Fibroblast of villous mesenchyme (primary cell): Measurements from ENCODE around the gene SMYD1. TPM values are rescaled to one million over a fixed set of nuclear protein-coding genes. Genes with fewer than 3 reads are reported as not detected.

Experiments used
- DNase-seq: peaks from one replicate; pipeline ENCODE4 v3.0.0-alpha.2; 2010; ENCODE audit warnings: low read depth
- H3K4me3 ChIP-seq: 2 replicates; pipeline ENCODE4 v1.5.1; 2011; ENCODE audit warnings: low read depth, mild to moderate bottlenecking, low read length
- total RNA-seq: library from RNA; depleted of rRNA; stranded (reverse); fragments of >200 nt; gene quantifications from 2 replicates; pipeline ENCODE4 v1.2.3, GENCODE V29; 2012
- TF ChIP-seq, protein P1 (sequence below): IDR thresholded peaks from 2 replicates; pipeline ENCODE4 v1.5.1; 2012; ENCODE audit warnings: low read depth, mild to moderate bottlenecking, low read length; ENCODE audit not compliant: insufficient read depth

Gene SMYD1
- total RNA-seq, 1 donor: not detected

DNA sequence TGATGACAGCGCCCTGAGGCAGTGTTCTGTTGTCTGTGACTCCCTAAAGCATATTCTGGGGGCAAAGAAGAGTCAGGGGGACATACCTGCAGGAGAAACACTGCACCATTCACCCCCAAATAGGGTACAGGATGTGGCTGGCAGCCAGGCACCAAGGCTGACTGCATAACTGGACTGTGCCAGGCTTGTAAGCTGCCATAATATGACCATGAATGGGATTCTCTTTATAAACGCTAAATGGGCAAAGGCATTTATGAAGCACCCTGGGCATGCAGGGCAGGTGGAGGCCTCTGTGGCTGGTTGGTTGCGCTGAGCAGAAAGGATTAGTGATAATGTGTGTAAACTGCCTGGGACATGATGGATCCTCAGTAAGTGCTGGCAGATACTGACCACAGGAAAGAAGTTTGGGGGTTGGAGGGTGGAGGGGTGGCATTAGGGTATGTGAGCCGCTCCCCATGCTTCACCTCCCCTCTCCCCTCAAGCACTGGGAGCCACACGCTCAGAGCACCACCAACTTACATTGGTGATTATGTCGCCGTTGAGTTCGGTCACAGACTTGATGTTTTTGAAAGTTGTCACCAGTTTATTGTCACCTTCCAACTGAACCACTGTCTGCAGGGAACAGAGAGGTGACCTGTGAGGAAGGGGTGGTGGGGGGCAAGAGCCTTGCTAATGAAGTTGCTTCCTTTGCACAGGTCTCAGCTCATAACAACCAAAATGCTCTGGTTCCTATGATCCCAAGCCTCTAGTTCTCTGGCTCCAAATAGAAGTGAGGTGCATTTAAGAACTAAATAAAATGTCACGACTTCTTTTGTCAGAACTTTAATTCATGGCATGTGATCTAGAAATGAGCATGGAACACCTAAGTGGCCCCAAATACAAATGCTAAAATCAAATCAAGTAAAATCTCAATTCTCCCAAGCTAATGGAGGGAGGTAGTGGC is 56.6 kb downstream of the SMYD1 start:
- no peak overlapping the region for H3K4me3 ChIP-seq
- DNase-seq: no peak
- TF ChIP-seq, protein P1, sequence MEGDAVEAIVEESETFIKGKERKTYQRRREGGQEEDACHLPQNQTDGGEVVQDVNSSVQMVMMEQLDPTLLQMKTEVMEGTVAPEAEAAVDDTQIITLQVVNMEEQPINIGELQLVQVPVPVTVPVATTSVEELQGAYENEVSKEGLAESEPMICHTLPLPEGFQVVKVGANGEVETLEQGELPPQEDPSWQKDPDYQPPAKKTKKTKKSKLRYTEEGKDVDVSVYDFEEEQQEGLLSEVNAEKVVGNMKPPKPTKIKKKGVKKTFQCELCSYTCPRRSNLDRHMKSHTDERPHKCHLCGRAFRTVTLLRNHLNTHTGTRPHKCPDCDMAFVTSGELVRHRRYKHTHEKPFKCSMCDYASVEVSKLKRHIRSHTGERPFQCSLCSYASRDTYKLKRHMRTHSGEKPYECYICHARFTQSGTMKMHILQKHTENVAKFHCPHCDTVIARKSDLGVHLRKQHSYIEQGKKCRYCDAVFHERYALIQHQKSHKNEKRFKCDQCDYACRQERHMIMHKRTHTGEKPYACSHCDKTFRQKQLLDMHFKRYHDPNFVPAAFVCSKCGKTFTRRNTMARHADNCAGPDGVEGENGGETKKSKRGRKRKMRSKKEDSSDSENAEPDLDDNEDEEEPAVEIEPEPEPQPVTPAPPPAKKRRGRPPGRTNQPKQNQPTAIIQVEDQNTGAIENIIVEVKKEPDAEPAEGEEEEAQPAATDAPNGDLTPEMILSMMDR: no peak

DNA sequence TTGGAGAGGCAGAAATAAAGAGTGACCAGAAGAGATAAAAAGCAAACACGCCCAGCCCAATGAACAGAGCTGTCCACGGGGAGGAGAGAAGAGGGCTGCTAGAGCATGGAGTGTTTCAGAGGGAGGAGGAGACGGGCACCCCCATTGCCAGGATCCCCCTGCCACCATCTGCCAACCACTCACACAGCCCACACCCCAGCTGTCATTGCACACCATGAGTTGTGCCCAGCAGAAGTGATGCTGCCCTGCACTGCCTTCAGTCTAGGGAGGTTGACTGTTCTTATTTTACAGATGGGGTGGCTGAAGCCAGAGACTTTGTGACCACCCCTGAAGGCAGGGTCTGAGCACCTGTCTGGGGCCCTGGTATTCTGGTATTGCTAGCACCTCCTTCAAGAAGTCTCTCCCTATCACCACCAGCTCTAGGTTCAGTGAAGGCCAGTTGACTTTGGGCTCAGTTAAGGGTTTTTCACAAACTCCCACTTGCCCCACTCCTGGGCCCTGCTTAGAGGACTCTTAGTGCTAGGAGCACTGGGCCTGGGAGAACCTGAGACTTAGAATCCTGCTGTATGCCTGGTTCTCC is 57.8 kb downstream of the SMYD1 start:
- no peak overlapping the region for H3K4me3 ChIP-seq
- no peak for DNase-seq
- TF ChIP-seq, protein P1: no peak

DNA sequence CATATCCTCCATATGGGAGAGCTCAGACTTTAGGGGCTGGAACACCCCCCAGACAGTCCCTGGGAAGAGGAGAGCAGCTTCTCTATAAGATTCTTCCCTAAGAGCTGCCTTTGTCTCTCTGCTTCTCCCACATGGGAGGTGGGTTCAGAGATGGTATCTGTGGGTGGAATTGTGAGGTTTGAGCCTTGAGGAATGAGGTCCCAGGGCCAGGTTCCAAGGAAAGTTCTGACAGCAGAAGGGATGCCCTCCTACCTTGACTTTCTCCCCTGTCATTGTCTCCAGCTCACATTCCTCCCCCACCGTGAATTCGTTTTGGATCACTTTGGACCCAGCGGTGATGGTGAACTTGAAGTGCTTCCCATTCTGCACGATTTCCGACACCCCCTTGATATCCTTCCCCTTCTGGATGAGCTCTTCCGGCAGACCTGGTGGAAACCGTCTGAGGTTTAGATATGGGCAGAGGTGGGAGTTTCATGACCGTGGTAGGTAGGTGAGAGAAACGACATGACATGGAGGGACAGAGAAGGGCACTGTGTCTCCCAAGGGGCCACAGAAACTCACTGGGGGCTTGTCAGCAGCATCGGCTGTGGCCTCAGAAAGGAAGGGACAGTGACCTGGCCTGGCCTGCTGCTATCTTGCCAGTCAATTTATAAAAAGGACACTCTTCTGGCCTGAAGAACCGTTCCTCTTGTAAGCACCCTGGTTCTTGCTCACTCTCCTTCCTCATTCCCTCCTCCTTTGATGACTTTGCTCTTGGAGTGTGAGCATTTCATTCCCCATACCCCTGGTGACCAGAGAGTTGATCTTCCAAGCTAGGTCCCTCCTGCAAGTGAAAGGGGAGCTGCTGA is 58.5 kb downstream of the SMYD1 start:
- TF ChIP-seq, protein P1: no peak
- no peak overlapping the region for H3K4me3 ChIP-seq
- no peak for DNase-seq

DNA sequence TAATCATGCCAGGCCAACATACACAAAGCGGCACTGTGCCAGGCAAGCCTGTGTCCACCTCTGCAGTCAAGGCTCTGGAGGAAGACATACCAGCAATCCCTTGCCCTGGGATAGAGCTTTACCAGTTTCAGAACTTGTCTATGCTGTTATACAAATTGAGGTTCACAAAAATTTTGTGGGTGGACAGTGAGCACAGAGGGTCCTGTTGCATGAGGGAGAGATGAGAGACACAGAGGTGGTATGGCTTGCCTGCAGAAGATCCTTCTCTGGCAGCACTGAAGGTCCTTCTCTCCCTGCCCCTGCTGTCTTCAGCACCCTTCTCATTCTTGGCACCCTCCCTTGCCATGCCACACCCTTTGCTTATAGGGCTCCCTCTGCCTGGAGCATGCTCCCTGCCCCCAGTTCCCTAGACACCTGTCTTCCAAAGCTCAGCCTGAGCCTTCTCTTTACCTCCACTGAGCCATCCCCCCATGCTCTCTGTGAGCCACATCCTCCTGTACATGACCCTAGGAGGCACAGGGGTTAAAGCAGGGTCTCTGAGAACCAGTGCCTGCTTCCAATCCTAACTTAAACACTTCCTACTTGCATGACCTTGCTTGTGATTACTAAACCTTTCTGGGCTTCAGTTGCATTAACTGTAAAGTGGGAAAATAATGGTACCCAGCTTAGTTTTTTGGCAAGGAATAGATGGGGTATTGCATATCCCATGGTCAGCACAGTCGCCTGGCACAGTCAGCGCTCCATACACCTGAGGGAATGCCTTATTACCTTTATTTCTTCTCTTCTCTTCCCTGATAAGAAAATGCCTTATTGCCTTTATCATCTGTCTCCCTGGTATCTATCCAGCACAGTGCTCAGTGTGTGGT is 59.4 kb downstream of the SMYD1 start:
- DNase-seq: no peak
- no peak overlapping the region for H3K4me3 ChIP-seq
- TF ChIP-seq, protein P1: no peak

DNA sequence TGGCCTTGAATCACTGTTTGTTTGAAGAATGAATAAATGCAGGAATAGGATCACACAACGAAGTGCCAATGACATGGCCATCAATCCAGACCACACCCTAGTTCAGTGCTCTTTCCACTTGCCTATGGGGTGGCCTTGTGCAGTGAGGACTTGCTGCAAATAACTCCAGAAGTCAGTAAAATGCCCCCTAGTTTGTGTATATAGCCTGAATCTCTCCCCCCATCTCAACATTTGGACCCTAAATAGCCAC is 59.9 kb downstream of the SMYD1 start:
- TF ChIP-seq, protein P1: no peak
- H3K4me3 ChIP-seq: no peak overlapping the region
- DNase-seq: no peak

DNA sequence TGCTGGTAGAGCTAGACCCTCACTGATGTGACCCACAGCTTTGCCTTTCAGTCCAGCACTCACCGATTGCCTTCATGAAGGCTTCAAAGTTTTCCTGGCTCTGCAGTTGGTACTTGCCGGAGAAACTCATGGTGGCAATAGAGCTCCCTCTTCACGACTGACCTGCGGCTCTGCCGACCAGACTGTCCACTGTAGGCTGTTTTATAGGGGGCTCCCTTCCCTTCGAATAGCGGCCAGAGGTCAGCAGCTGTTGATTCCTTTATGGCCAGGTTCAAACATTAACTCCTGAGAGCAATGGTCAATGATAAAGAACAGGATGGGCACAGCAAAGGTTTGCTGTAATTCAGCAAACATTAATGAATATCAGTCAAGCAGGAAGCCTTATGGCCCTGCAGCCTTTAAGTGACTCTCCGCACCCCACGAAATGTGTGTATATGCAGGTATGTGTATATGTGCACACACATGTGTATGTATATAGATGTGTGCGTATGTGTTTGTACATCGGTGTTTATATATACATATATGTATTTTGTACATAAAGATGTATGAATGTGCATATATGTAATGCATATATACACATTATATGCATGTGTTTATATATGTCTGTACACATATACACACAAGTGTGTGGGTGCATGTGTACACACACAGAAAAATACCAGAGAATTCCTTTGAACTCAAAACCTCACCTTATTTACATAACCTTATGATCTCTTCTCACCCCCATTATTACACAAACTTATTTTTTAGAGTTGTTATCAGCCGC is 60.4 kb downstream of the SMYD1 start, which contains the start of gene FABP1:
TSS of gene FABP1 (minus strand) at position 175 of the 766 bp plus-strand sequence. CDS start at position 130, 45 bp downstream.
- H3K4me3 ChIP-seq: no peak within 1 kb of the TSS
- TF ChIP-seq, protein P1: no peak
- no peak for DNase-seq
